ENCODE measurements around the gene OPCML. TPM values are rescaled to one million over a fixed set of nuclear protein-coding genes. Genes with fewer than 3 reads are reported as not detected.

The OPCML gene
- total and polyA plus RNA-seq, 2 experiments from 2014 or later, result 1.2 to 4.4 TPM

- H3K79me2 ChIP-seq (replicated peaks; ENCODE audit: insufficient read depth), result no peaks in the 10 kb centered on the region; the same call in none of the 2 replicates
- no peaks in the 10 kb centered on the region for H3K9me3 Mint-ChIP-seq
- H3F3A ChIP-seq (replicated peaks; ENCODE audit: low read depth), result no peaks in the 10 kb centered on the region
- H3K4me3 ChIP-seq, result no peak overlapping the region
- no peaks in the 10 kb centered on the region for H3K27me3 ChIP-seq (ENCODE audit: insufficient read depth)
- H3K27ac Mint-ChIP-seq, result no peak overlapping the region
- no peaks in the 10 kb centered on the region; the same call in 1 of the 2 replicates for H4K20me1 ChIP-seq (replicated peaks; ENCODE audit: insufficient read depth)
- H3K4me1 Mint-ChIP-seq, result peaks cover 27% of the 10 kb centered on the region
- peaks cover 1% of the 10 kb centered on the region for H3K27me3 Mint-ChIP-seq (ENCODE audit: insufficient read depth, low read depth, poor library complexity)
- no peak for TF ChIP-seq ETS1 (IDR thresholded peaks at IDR 0.05)
- no peak for TF ChIP-seq EZH2 (IDR thresholded peaks at IDR 0.05; ENCODE audit: low read depth, unreplicated experiment)
- TF ChIP-seq POLR2AphosphoS5 (IDR thresholded peaks at IDR 0.05; ENCODE audit: low read depth), result no peak
- no peak for TF ChIP-seq ZNF114 (CRISPR knock-in tag; IDR thresholded peaks at IDR 0.05)
- no peak for TF ChIP-seq CTCF (conservative IDR thresholded peaks at IDR 0.05; ENCODE audit: low read depth in 2 of 2)
- TF ChIP-seq CREB1 (CRISPR knock-in tag; IDR thresholded peaks at IDR 0.05; ENCODE audit: low read depth), result no peak
- TF ChIP-seq ZNF331 (CRISPR knock-in tag; IDR thresholded peaks at IDR 0.05; ENCODE audit: low read depth), result no peak
- no peak for TF ChIP-seq ZNF462 (CRISPR knock-in tag; IDR thresholded peaks at IDR 0.05)
- no peak for TF ChIP-seq JUNB (IDR thresholded peaks at IDR 0.05; ENCODE audit: unreplicated experiment)
- no peak overlapping the region for H2AFZ ChIP-seq
- H3K9me2 ChIP-seq (ENCODE audit: insufficient read depth), result no peaks in the 10 kb centered on the region
- H3K27ac ChIP-seq (ENCODE audit: low read depth), result no peak overlapping the region
- H3K4me2 ChIP-seq, result no peak overlapping the region
- no peak for DNase-seq (ENCODE audit: low spot score)
- H3K36me3 Mint-ChIP-seq (ENCODE audit: low read depth), result 0 out of 3 replicates have a peak, but pooled peaks cover 3% of the 10 kb centered on the region
- no peak for ATAC-seq
- no peak overlapping the region for H3K4me3 Mint-ChIP-seq
- H3K4me1 ChIP-seq (ENCODE audit: insufficient read depth), result 0 out of 2 replicates have a peak, but pooled peaks cover 3% of the 10 kb centered on the region
- no peaks in the 10 kb centered on the region for H3K36me3 ChIP-seq (ENCODE audit: insufficient read depth)
Observed at GRCh38 chr11:133477251-133477625, 55.1 kb downstream of the OPCML start.

Measured in GM23338 (cell line).